Activated B cell treated with CpG ODN at 0.5 μM for 24 hours (primary cell): ENCODE data around the gene ATP7B. TPM values are rescaled to one million over a fixed set of nuclear protein-coding genes. Genes with fewer than 3 reads are reported as not detected.

Experiments
- ATAC-seq: fragments of 200-7000 bp; cut with Tn5 transposase; one replicate; pipeline ENCODE4 v1.10.0; 2021; ENCODE audit warnings: low read depth, mild to moderate bottlenecking, moderate library complexity
- CTCF ChIA-PET: fragments of 350-600 bp; sonication (Branson Sonifier 250); formaldehyde crosslinking; loops from one replicate; lab custom pipeline; 2021; ENCODE audit warnings: antibody characterized with exemption; lab: Charles Lee
- POLR2A ChIA-PET: fragments of 350-600 bp; sonication (Branson Sonifier 250); formaldehyde crosslinking; loops from one replicate; lab custom pipeline; 2021; ENCODE audit warnings: antibody characterized with exemption; lab: Charles Lee
- DNase-seq: peaks from one replicate; pipeline ENCODE4 v3.0.0; 2022
- H3K27ac Mint-ChIP-seq: one replicate; pipeline ENCODE4 v1.8.0; 2020; ENCODE audit warnings: mixed read lengths
- H3K27me3 Mint-ChIP-seq: one replicate; pipeline ENCODE4 v1.8.0; 2021; ENCODE audit warnings: mixed read lengths
- H3K36me3 Mint-ChIP-seq: one replicate; pipeline ENCODE4 v1.8.0; 2021; ENCODE audit warnings: low read depth, mixed read lengths
- H3K4me1 Mint-ChIP-seq: one replicate; pipeline ENCODE4 v1.8.0; 2021; ENCODE audit warnings: mixed read lengths
- H3K4me3 Mint-ChIP-seq: one replicate; pipeline ENCODE4 v1.8.0; 2020; ENCODE audit warnings: mild to moderate bottlenecking, mixed read lengths
- H3K9me3 Mint-ChIP-seq: one replicate; pipeline ENCODE4 v1.8.0; 2020; ENCODE audit warnings: mixed read lengths
- intact Hi-C: fragments of 100-400 bp; cut with micrococcal nuclease; formaldehyde crosslinking; loops from one replicate; pipeline ENCODE4 v1.15.1; 2024
- total RNA-seq: library from RNA; stranded (reverse); gene quantifications from 2 replicates; pipeline ENCODE4 v1.2.3, GENCODE V29; 2022
- TF ChIP-seq, protein P1 (sequence below): fragments of 200-600 bp; IDR thresholded peaks from one replicate; pipeline ENCODE4 v1.8.0; 2022; ENCODE audit warnings: antibody characterized with exemption, mild to moderate bottlenecking

The ATP7B gene
- total RNA-seq, 1 donor from 2014 or later: 0.40 TPM

DNA sequence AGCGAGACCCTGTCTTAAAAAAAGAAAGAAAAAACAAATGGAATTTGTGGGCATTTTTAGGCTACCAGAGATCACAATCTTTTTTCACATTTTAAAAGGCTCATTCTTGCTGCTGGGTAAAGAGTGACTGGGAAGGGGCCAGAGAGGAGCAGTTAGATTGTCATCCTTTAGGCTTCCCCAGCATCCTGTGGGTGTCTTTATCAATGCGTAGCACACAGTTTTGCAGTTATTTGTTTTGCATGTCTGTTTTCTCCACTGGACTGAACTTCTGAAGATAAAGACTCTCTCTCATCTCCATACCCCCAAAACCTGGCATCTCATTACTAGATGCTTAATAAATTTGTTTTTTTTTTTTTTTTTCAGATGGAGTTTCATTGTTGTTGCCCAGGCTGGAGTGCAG, 11.1 kb upstream of the ATP7B start:
- no peaks in the 10 kb centered on the region for H3K9me3 Mint-ChIP-seq
- intact Hi-C loops: no loop called here
- DNase-seq (no peak), ATAC-seq (no peak)
- H3K4me1 Mint-ChIP-seq: peaks cover 12% of the 10 kb centered on the region
- H3K27me3 Mint-ChIP-seq: no peaks in the 10 kb centered on the region
- ChIA-PET POLR2A (no interaction called here), CTCF (interaction anchor here (0.7 kb wide), 1 partner anchor 11 kb away, joined by 3 read pairs; no protein-coding TSS in a partner anchor)
- H3K27ac Mint-ChIP-seq: no peak overlapping the region
- H3K4me3 Mint-ChIP-seq: no peak overlapping the region
- TF ChIP-seq, protein P1, sequence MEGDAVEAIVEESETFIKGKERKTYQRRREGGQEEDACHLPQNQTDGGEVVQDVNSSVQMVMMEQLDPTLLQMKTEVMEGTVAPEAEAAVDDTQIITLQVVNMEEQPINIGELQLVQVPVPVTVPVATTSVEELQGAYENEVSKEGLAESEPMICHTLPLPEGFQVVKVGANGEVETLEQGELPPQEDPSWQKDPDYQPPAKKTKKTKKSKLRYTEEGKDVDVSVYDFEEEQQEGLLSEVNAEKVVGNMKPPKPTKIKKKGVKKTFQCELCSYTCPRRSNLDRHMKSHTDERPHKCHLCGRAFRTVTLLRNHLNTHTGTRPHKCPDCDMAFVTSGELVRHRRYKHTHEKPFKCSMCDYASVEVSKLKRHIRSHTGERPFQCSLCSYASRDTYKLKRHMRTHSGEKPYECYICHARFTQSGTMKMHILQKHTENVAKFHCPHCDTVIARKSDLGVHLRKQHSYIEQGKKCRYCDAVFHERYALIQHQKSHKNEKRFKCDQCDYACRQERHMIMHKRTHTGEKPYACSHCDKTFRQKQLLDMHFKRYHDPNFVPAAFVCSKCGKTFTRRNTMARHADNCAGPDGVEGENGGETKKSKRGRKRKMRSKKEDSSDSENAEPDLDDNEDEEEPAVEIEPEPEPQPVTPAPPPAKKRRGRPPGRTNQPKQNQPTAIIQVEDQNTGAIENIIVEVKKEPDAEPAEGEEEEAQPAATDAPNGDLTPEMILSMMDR: no peak
- peaks cover 82% of the 10 kb centered on the region for H3K36me3 Mint-ChIP-seq

DNA sequence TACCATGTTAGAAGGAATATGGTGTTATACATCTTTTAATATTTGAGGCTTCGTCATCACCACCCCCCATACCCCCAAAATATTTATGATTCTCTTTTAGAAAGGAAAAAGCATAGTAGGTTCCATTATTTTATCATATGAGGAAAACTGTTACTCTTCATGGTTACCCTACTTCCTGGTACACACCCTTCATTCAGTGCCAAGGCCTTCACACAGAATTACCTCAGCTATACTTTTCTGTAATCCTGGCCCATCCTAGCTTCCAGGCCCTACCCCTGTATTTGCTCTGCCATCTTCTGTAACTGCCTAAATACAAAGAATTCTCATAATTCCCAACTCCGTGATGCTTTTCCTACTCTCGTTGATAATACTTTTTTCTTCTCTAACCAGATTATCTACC, 8.9 kb upstream of the ATP7B start:
- DNase-seq (no peak), ATAC-seq (no peak)
- Mint-ChIP-seq H3K36me3 (peaks cover 78% of the 10 kb centered on the region), H3K4me1 (peaks cover 2% of the 10 kb centered on the region), H3K27ac (no peak overlapping the region), H3K9me3 (no peaks in the 10 kb centered on the region), H3K4me3 (no peak overlapping the region), H3K27me3 (no peaks in the 10 kb centered on the region)
- CTCF ChIA-PET: no interaction called here
- intact Hi-C loops: no loop called here
- TF ChIP-seq, protein P1: no peak
- POLR2A ChIA-PET: no interaction called here

DNA sequence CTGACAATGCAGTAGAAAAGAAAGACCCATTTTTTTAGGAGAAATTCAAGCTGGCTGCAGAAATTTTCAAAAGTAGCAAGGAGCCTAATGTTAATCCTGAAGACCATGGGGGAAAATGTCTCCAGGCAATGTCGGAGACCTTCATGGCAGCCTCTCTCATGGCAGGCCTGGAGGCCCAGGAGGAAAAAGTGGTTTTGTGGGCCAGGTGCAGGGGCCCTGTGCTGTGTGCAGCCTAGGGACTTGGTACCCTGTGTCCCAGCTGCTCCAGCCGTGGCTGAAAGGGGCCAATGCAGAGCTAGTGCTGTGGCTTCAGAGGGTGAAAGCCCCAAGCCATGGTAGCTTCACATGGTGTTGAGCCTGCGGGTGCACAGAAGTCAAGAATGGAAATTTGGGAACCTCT, 5.0 kb upstream of the ATP7B start:
- H3K27me3 Mint-ChIP-seq: no peaks in the 10 kb centered on the region
- H3K4me1 Mint-ChIP-seq: peaks cover 15% of the 10 kb centered on the region
- TF ChIP-seq, protein P1: no peak
- DNase-seq (no peak), ATAC-seq (no peak)
- ChIA-PET CTCF (no interaction called here), POLR2A (no interaction called here)
- intact Hi-C loops: no loop called here
- no peak overlapping the region for H3K27ac Mint-ChIP-seq
- no peak overlapping the region for H3K4me3 Mint-ChIP-seq
- peaks cover 57% of the 10 kb centered on the region for H3K36me3 Mint-ChIP-seq
- no peaks in the 10 kb centered on the region for H3K9me3 Mint-ChIP-seq

DNA sequence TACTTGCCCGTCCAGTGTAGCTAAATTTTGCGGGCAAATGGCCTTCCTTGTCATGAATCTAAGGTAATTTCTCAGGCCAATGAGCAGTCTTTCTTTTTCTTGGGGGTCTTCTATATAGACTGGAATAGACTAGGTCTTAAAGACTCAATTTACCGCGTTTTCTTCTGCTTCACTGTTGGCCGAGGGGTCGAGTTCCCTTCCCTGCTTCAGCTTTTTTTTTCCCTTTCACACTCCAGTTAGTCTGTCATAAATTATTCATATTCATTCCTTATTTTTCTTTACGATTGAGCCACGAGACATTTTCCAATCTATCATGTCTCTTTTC, 1.2 kb upstream of the ATP7B start:
- ChIA-PET POLR2A (interaction anchor here (0.8 to 1.6 kb wide), 6 partner anchors 12 to 605 kb away, joined by 3 to 8 read pairs (median 4); partner anchors contain the start of genes INTS6, NEK3 and UTP14C), CTCF (interaction anchor here (0.7 to 0.9 kb wide), 2 partner anchors 147 to 438 kb away, joined by 3 read pairs; partner anchors contain the start of gene VPS36)
- TF ChIP-seq, protein P1: no peak
- H3K36me3 Mint-ChIP-seq: peaks cover 26% of the 10 kb centered on the region
- no peak for ATAC-seq
- intact Hi-C loops: loop anchor here (1.0 to 2.0 kb wide), 9 partner anchors 147 to 640 kb away; partner anchors contain the start of genes CKAP2, INTS6, NEK3 and SUGT1
- no peaks in the 10 kb centered on the region for H3K9me3 Mint-ChIP-seq
- peaks cover 16% of the 10 kb centered on the region for H3K27me3 Mint-ChIP-seq
- H3K4me1 Mint-ChIP-seq: peaks cover 20% of the 10 kb centered on the region
- DNase-seq: no peak
- peak overlapping the region; percentile 89 for H3K27ac Mint-ChIP-seq
- H3K4me3 Mint-ChIP-seq: peak overlapping the region; percentile 99

DNA sequence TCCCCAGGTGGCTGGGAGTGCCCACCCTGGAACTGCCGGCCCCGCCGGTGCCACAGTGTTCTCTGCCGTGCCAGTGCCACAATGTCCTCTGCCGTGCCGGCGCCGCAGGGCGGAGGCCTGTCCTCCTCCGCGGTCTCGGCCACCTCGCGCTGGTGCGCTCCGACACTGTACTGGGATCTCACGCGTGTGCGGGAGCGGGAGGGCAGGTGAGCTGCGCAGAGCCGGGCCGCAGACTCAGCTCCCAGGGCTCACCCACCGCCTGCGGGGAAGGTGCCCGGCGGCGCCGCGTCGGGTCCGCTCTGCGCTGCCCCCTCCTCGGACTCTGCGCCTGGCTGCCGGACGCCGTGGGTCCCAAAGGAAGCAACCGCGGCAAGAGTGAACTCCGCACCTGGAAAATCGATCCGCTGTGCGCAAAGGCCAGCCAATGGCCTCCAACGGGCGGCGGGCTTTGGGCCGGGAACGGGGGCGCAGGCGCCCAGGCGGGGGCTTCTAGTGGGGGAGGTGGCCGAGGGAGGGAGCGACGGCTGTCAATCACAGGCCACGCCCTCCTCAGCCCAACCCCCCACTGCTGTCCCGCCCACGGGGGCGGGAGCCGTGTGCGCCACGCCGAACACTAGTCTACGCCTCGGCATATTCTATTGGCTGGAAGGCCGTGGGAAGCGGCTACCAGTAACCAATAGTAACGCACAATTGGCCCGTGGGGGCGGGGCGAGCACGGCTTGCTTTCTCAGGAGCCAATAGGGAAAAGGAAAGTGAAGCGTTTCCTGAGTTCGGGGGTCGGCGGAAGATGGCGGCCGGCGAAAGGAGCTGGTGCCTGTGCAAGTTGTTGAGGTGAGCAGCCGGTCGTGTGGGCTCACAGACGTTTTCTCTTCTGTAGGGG, 622 bp upstream of the ATP7B start, which contains the start of gene ALG11:
Gene ALG11 (plus strand): TSS at position 767 of the 880 bp plus-strand sequence. CDS start 21 bp downstream, at position 788.
- Mint-ChIP-seq H3K27ac (peak within 1 kb of the TSS; percentile 89), H3K36me3 (peaks cover 20% of the 10 kb centered on the region), H3K9me3 (no peaks in the 10 kb centered on the region), H3K4me1 (peaks cover 19% of the 10 kb centered on the region), H3K27me3 (peaks cover 16% of the 10 kb centered on the region), H3K4me3 (peak within 1 kb of the TSS; percentile 99)
- ChIA-PET CTCF (interaction anchor here (0.7 to 0.9 kb wide), 2 partner anchors 148 to 439 kb away, joined by 3 read pairs; partner anchors contain the start of gene VPS36), POLR2A (interaction anchor here (0.8 to 1.6 kb wide), 6 partner anchors 12 to 605 kb away, joined by 3 to 8 read pairs (median 4); partner anchors contain the start of genes INTS6, NEK3 and UTP14C)
- ATAC-seq (peak; percentile 99), DNase-seq (peak; percentile 98)
- TF ChIP-seq, protein P1: no peak
- intact Hi-C loops: loop anchor here (1.0 to 2.0 kb wide), 9 partner anchors 147 to 640 kb away; partner anchors contain the start of genes CKAP2, INTS6, NEK3 and SUGT1
